Caki2 (cell line): ENCODE measurements around the gene ATRN. TPM values are rescaled to one million over a fixed set of nuclear protein-coding genes. Genes with fewer than 3 reads are reported as not detected.

Source experiments
- DNase-seq: peaks from one replicate; pipeline ENCODE4 v3.0.0-alpha.2; 2015; ENCODE audit warnings: low read depth
- in situ Hi-C: cut with HindIII; loops from 2 replicates; pipeline ENCODE4 v1.10.0; 2016; ENCODE audit warnings: low sequenced_read_pairs, low pct_unique_long_range_greater_than_20kb, mixed read lengths
- total RNA-seq: library from RNA; depleted of rRNA; stranded (reverse); fragments of >200 nt; shearing (Covaris generic); gene quantifications from 2 replicates; pipeline ENCODE4 v1.2.3, GENCODE V29; 2014; ENCODE audit warnings: low replicate concordance

Gene ATRN
- total RNA-seq, 1 experiment from 2014 or later = 15.3 TPM

DNA sequence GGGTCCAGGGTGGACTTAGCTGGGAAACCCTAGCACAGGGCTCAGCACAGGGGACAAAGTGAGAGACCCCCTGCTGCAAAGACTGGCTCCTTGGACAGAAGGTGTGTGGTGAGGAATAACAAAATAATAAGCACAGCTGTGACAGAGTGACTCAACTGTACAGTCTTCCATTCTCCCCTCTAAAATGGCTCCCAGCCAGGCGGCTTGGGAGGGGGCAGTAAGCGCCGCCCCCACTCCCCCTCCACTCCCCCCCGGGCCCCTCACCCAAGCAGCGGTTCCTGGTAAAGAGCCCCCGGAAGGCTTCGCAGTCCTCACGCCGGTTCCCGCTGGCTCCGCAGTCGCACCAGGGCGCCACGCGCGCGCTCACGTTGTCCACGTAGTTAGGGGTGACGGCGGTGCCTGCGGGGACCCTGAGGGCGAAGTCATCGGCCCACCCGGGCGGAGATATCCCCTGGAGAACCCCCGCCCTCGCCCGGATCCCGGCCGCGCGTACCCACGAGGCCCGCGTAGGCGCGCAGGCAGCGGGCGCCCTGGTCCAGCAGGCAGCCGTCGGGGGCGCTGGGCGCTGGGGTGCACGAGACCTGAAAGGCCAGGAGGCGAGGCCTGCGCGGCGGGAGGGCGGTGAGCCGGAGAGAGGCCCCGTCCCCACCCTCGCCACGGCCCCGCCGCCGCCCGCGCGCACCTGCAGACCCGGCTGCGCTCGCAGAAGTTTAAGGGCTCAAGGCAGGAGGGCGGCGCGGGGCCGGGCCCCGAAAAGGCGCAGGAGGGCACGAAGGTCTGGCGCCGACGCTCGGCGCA lies 189.6 kb downstream of the ATRN start:
- in situ Hi-C loops = no loop called here
- DNase-seq = no peak

DNA sequence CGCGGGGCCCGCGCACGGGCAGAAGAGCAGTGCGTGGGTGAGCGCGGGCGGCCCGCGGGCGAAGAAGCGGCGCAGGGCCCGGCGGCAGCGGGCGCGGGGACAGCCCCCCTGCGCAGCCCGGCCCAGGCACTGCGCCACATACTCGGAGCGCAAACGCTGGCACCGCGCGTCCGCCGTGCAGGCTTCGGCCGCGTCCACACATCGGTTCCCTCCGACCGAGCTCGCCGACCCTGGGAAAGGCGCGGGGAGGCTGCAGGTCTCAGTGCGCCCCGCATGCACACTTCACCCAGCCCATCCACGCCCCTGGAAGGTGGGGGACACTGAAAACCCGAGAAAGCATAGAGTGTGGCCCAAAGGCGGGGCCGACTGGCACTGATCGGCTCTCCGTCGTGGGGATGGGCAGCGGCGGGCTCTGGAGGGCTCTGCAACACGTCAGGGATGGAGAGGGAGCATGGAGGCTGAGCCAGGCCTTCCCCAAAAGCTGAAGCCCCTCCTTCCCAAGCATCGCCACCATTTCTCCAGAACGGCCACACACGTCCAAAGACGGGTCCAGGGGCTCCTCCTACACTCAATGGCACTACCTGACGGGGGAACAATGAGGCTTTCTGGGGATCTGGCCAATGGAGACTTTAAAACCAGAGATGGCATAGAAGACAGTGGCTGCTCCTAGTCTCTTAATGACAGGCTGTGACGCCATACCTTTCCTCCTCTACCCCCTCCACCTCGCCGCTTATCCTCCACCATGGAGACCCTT lies 190.4 kb downstream of the ATRN start:
- in situ Hi-C loops = no loop called here

DNA sequence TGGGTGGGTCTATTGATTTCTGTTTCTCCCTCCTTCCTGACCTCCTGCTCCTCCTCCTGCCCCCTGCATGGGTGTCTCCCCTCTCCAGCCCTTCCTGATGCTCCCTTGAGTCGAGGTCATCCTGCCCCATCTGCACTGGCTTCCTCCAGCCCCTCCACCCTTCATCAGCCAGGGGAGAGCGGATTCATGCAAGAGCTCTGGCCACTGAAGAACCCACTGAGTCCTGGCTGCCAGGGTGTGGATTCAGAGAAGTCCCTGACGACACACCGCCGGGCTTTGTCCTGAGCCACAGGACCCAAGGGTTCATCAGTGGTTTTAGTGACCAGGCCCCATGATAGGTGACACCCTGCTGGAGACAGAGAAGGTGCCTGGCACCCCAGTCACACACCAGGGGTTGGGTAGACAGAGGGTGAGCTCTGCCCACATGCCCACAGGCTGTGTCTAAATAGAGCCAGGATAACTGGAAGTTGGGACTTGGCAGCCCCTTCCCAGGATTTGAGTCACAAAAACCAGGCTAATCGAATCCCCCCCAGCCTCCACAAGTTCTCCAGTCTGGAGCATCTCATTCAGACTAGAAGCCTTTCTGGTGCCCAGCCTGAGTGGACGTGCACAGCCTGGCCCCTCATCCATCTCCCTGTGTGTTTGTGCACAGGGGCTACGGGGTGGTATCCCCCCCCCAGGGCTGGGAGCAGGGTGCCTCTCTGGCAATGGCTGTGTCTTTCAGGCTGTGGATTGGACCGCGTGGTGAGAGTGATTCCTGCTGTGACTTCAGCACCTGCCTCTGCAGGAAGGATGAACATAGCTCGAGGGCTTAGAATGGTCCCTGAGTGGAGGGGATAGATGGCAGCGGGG lies 191.2 kb downstream of the ATRN start:
- no peak for DNase-seq
- in situ Hi-C loops = no loop called here

More for the DNA sequence above, 190.4 kb downstream of the ATRN start:
- DNase-seq = no peak

DNA sequence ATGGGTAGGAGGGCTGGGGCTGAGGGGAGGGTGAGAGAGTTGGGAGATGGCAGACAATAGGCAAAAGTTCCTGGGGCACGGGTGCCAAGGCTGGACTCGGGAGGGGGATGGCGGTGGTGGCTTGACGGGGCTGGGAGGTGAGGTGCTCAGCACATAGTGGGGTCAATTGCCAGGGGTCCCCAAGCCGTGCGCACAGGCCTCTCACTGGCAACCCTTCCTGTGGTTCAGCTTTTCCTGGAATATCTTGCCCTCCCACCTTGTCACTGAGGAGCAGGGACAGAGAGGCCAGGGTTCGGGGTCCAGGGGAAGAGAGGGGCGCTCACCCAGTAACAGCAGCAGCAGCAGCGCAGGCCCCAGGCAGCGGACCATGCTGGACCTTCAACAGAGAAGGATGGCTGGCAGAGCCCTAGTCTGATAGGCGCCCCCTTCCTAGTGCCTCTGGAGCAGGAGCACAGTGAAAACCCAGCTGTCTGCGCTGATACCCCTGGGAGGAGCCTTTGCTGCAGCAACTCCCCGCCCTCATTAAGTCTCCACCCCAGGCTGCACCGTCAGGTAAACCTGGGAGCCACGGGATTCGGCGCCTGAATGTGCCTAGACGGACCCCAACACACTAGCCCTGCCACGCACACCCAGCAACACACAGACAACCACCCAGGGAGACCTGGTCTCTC lies 192.3 kb downstream of the ATRN start, which contains the start of gene GFRA4:
Gene GFRA4, minus strand, starts transcription at position 369 of the 671 bp plus-strand sequence. Its CDS starts 0 bp downstream, at position 369.
- in situ Hi-C loops = no loop called here
- no peak for DNase-seq

DNA sequence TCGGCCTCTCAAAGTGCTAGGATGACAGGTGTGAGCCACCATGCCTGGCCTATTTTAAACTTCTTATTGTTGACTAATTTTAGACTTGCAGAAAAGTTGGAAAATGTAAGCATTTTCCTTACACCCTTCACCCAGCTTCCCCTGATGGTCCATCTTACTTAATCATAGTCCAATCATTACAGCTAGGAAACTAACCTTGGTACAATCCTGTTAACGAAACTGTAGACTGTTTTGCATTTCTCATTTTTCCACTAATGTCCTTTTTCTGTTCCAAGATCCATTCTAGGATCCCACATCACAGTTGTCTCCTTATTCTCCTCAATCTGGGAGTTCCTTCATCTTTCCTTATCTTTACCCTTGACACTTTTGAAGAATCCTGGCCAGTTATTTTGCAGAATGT lies 193.0 kb downstream of the ATRN start:
- no peak for DNase-seq
- in situ Hi-C loops = no loop called here

DNA sequence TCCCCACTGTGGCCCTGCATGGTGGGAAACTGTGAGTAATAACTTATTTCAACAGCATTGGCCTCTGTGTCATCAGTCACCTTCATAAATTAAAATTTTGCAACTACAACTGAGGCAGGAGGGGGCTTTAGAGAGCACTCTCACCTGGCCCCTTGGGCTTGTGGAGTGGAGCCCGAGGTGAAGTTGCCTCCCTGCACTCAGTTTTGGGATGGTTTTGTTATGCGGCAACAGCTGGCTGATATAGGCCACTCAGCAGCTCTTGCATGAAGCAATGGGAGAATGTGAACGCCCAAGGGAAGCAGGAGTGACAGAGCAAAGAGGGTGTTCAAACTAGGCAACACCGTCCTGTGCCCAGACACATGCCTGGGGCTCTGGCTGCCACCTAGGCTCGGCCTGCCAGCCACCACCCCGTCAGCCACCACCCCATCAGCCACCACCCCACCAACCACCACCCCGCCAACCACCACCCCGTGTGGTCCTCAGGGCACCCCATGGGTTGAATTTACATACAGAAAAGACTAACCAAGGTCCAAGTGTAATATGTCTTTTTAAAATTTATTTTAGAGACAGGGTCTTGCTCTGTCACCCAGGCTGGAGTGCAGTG lies 196.7 kb downstream of the ATRN start:
- in situ Hi-C loops = no loop called here
- DNase-seq = no peak

DNA sequence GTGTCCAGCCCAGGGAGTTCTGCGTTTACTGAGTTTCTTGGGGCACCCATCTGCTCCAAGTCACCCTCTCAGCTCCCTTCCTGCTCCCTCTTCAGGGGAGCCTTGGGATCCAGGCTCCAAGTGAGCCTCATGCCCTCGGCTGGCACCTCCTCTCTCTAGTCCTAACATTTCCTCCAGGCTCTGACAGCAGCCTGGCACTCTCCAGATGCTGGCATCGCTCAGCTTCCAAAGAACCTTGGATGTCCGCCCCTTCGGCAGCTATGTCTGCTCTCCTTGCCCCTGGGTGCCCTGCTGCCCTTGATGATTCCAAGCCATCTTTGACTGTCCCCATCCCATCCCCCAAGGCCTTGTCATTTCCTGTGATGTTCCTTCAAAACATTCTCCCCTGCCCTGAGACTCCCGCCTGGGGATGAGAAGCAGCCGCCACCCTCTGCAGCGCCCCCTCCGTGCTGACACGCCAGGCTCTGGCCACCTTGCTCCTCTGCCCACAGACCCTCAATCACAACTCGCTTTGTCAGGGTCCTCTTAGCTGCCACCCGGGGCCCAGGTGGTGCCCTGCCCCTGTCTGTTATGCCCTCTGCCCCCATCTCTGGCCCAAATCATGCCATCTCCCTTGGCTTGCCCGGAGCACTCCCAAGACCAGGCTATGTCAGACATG lies 199.0 kb downstream of the ATRN start:
- no peak for DNase-seq
- in situ Hi-C loops = no loop called here

DNA sequence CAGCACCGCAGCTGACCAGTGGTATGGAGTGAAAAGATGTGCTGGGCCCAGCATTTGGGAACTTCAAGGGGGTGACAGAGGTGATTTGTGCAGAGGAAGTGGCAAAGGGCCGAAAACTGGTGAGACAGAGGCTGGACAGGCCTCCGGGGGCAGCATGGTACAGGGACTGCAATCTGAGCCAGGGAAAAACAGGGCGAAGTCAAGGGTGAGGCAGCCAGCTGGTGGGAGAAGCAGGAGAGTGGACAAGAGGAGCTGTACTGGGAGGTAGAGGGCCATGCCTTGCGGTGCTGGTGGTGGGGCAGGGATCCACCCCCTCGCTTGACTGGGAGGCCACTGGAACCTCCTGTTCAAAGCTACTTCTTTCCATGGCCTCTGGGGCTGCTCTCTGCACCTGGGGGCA lies 199.7 kb downstream of the ATRN start:
- in situ Hi-C loops = no loop called here
- DNase-seq = peak; percentile 14

DNA sequence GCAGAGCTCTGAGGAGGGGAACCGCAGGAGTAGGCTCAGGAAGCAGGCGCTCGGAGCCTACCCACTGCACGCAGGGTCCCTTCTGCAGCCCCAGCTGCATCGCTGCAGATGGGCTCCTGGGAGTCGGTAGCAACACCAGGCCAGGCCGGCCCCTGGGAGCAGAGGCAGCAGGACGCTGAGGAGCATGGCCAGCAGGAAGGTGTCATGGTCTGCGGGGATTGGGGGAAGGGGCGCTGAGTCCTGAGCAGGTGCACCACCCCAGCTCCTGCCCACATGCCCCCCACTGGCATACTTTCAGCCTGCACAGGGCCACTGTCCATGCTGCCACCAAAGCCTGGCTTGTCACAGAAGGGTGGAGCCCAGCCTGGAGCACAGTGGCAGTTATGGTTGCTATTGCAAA lies 200.1 kb downstream of the ATRN start:
- in situ Hi-C loops = no loop called here

DNA sequence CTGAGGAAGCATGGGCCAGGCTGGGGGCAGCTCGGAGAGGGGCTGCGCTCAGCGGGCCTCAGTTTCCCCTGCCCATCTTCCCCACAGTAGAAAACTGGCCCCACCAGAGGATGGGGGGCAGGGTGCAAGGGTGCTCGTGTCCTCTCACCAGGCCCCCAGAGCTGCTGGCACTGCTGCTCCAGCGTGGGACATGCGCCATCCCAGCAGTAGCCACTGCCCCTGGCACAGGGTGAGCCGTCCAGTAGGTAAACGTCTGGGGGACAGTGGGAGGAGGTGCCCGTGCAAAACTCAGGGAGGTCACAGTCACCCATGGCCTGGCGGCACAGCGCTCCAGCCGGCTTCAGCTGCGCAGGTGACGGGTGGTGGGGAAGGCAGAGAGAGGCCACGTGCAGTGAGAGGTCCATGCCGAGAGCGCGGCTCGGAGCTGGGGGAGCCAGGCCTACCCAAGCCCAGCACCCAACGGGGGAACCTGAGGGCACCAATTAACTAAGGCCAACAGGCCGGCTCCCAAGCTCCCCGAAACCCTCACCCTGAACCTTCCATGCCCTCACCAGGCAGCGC lies 201.2 kb downstream of the ATRN start:
- in situ Hi-C loops = no loop called here
- no peak for DNase-seq

More for the DNA sequence above, 200.1 kb downstream of the ATRN start:
- no peak for DNase-seq

DNA sequence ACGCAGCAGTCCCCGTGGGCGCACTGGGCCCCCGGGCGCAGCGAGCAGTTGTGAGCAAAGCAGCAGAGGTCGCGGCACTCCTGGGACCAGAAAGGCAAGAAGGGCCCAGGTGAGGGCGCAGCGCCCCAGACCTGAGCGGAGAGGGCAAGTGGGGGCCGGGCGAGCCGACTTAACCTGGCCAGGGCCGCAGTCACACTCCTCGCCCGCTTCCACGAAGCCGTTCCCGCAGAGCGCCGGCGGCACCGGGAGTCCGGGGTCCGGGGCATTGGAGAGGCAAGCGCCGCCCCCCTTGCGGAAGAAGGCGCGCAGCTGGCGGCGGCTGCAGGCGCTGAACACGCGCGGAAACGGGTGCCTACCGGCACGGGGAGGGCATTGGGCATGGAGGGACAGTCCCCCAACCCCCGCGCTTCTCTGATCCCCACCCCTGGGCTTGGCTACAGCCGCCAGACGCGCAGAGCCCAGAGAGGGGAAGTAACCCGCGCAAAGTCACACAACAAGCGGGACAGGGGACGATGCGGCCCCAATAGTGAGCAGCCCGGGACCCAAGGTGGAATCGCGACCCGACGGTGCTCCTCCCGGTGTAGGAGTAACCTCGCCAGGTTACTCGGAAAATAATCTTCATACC lies 201.8 kb downstream of the ATRN start:
- DNase-seq = no peak
- in situ Hi-C loops = no loop called here

DNA sequence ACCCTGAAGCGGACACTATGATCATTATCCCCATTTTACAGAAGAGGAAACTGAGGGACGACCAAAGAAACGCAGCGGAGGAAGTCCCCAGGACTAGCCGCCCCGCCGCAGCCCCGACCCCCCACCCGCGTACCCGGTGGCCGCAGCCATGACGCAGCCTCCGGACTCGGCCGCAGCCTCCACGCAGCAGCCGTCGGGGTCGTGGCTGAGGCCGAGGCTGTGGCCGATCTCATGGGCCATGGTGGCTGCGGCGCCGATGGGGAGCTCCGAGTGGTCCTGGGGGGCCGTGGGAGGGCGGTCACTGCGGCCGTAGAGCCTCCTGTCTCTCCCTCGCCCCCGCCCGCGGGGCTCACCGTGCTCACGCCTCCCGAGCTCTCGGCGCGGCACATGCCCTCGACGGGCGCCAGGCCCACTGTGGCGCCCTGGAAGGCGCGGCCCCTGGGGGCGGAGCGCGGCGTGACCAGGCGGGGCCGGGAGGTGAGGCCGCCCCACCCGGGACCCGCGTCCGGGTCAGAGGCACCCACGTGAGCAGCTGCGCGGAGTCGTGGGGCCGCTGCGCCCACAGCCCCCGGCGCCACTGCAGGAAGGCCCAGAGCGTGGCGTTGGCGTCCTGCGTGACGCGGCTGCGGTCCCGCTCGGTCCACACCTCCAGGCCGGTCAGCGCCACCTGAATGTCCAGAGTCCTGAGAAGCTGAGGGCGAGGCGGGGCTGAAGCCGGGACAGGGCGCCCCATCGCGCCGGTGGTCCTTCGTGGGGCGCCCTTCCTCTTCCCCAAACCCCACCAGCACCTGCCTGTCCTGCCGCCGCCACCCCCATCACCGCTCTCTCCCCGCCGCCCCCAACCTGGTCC lies 202.6 kb downstream of the ATRN start:
- no peak for DNase-seq
- in situ Hi-C loops = no loop called here

DNA sequence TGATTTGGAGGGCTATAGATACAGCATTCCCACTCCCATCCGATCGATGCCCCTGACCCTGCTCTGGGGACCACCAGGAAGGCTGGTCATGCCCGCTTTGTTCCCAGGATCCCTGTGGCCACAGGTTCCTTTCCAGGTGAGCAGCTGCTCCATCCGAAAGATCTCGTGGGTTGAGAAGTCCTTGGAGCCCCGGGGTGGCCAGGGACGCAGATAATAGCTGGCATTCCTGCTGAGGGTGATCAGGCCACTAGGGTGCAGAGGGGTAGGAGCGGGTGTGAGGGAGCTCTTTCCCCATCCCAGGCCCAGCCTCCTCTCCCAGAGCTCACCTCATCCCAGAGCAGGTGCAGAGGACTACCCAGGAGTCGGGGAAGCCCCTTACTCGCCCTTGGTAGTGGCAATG lies 203.6 kb downstream of the ATRN start:
- no peak for DNase-seq
- in situ Hi-C loops = no loop called here

DNA sequence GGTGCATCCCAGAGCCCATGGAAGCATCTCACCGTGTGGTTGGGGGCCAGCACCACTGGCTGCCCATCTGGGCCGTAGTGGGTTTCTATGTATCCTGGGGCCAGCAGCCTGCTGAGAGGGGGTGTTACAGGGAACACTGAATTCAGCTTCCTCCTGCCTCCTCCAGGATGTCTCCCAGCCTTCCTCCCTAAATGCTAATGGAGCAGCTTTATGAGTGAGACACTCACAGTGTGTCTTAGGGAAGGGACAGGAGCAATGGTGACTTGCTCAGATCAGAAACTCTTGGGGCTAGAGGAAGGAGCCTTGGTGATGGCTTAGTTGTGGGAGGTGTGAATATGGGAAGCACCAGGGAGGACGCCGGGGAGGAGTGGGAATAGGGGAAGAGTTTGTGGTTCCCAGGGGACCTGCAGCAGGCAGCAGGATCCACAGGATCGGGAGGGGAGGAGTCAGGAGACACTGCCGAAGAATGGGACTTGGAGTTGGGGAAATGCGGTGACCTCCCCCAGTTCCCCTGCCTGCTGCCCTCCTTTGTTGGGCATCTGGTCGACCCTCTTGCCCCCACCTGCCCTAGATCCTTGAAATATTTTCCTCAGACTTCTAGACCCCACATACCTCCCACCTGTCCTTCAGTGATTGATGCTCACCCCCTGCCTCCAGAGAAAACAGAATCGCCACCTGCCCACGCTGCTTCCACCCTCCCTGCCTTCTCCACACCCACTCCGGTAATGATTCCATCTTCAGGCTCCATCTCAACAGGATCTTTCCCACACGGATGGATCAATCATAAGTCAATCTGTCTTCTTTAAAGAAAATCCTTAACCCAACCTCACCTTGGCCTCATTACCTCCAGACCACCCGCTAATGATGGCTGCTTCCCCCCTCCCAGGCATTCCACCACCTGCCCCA lies 204.4 kb downstream of the ATRN start:
- in situ Hi-C loops = no loop called here
- no peak for DNase-seq

DNA sequence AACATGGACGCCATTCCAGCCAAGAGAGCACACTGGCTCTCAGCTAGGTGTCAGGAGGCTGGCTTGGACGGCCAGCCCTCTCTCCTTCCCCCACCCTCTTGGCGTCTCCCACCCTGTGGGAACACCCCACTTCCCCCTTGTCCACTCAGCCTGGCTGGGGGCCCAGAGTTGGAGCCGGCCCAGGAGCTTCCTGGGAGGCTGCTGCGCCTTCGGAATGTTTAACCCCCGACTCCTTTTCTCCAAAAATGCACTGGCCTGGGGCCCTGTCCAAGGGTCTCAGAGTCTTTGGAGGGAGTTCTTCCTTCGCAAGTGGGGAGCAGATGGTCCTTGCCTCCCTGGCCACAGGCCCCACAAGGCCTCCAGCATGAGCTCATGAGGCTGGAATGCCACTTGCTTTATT lies 206.9 kb downstream of the ATRN start:
- in situ Hi-C loops = no loop called here
- no peak for DNase-seq
